22Rv1 (cell line): ENCODE results near the gene TRAPPC10.

Source experiments
- ZFX ChIP-seq: fragments of 450-650 bp; IDR thresholded peaks from 2 replicates; pipeline ENCODE4 v1.6.1; 2017; ENCODE audit warnings: antibody characterized with exemption, borderline replicate concordance
- TF ChIP-seq, protein P1 (sequence below): fragments of 450-650 bp; IDR thresholded peaks from 2 replicates; pipeline ENCODE4 v1.5.1; 2017; ENCODE audit warnings: mild to moderate bottlenecking

DNA sequence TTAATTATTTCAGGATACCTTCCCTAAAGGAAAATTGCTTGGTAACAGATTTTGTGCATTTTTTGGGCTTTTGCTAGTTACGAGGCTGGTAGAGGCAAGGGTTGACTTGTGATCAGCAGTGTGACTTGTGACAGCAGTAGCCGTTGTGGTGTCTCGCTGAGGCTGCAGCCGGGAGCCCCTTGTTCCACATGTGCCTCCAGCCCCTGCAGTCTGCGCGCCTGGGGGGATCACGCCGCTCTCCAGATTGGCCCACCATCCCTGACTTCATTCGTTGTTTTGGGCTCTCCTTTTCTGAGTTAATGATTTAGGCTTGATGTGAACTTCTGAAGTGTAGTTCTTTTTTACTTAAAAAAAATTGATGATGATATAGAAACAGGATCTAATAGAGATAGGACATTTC is 41.5 kb downstream of the TRAPPC10 start:
- TF ChIP-seq, protein P1, sequence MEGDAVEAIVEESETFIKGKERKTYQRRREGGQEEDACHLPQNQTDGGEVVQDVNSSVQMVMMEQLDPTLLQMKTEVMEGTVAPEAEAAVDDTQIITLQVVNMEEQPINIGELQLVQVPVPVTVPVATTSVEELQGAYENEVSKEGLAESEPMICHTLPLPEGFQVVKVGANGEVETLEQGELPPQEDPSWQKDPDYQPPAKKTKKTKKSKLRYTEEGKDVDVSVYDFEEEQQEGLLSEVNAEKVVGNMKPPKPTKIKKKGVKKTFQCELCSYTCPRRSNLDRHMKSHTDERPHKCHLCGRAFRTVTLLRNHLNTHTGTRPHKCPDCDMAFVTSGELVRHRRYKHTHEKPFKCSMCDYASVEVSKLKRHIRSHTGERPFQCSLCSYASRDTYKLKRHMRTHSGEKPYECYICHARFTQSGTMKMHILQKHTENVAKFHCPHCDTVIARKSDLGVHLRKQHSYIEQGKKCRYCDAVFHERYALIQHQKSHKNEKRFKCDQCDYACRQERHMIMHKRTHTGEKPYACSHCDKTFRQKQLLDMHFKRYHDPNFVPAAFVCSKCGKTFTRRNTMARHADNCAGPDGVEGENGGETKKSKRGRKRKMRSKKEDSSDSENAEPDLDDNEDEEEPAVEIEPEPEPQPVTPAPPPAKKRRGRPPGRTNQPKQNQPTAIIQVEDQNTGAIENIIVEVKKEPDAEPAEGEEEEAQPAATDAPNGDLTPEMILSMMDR: no peak
- TF ChIP-seq ZFX: no peak
